Ovary (tissue), 9 donors: ENCODE data around the gene ACE2. TPM values are rescaled to one million over a fixed set of nuclear protein-coding genes. Genes with fewer than 3 reads are reported as not detected.

Source experiments
- DNase-seq, 5 donors: peaks; one replicate each; pipeline ENCODE4 v3.0.0-alpha.2; 2019 to 2020
- H3K27ac ChIP-seq, 2 donors: fragments of 200-600 bp; one replicate each; pipeline versions ENCODE4 v1.5.1 to v1.8.0; 2019 to 2022
- H3K27me3 ChIP-seq: fragments of 200-600 bp; one replicate; pipeline ENCODE4 v1.8.0; 2022
- H3K36me3 ChIP-seq: fragments of 200-600 bp; sonication (generic); one replicate; pipeline ENCODE4 v1.5.1; 2019
- H3K4me1 ChIP-seq: one replicate; pipeline ENCODE4 v1.8.1; 2013; ENCODE audit warnings: mild to moderate bottlenecking, moderate library complexity; ENCODE audit not compliant: insufficient read depth
- H3K4me3 ChIP-seq: fragments of 200-600 bp; sonication (generic); one replicate; pipeline ENCODE4 v1.5.1; 2017
- H3K9me3 ChIP-seq, 2 donors: fragments of 200-600 bp in 1 of 2; sonication (generic) in 1 of 2; one replicate each; pipeline versions ENCODE4 v1.5.1 to v1.8.1; 2013 to 2019; ENCODE audit warnings: mild to moderate bottlenecking in 1 of 2, moderate library complexity in 1 of 2
- CTCF ChIP-seq, 3 donors: fragments of 450-650 bp in 2 of 3; fragments of 200-600 bp in 1 of 3; IDR thresholded peaks; one replicate each; pipeline versions ENCODE4 v1.5.1 to v1.8.0; 2016 to 2022; ENCODE audit warnings: antibody characterized with exemption in 3 of 3, mild to moderate bottlenecking in 1 of 3
- EP300 ChIP-seq: sonication (generic); formaldehyde crosslinking; IDR thresholded peaks from one replicate; pipeline ENCODE4 v1.6.1; 2017; ENCODE audit warnings: antibody characterized with exemption
- POLR2A ChIP-seq: fragments of 450-650 bp; IDR thresholded peaks from one replicate; pipeline ENCODE4 v1.6.1; 2017; ENCODE audit warnings: antibody characterized with exemption, mild to moderate bottlenecking, moderate library complexity
- WGBS, 3 donors: extraction: QIAGEN DNeasy Blood & Tissue Kit in 1 of 3; methylation state at CpG; one replicate each; pipeline versions ENCODE4 v1.1.5 to v1.1.7; 2013 to 2017; 5-methylcytosine and 5-hydroxymethylcytosine counted together
- intact Hi-C, 4 donors: fragments of 100-400 bp; cut with DNase I; formaldehyde crosslinking; loops; one replicate each; pipeline versions ENCODE4 v1.11.0 to v1.15.1; 2022 to 2023
- polyA plus RNA-seq, 2 donors: library from polyadenylated mRNA; stranded (reverse); fragments of 200-250 nt in 1 of 2; fragments of 350-450 nt in 1 of 2; fragmentation: Illumina TruSeq in 1 of 2; extraction: RNeasy Lipid Tissue Mini Kit (QIAGEN cat#74804) in 1 of 2; gene quantifications; one replicate each; pipeline ENCODE4 v1.2.3, GENCODE V29; 2013 to 2014
- total RNA-seq, 7 donors: library from RNA; depleted of rRNA in 2 of 7; stranded (reverse); fragments of >200 nt in 2 of 7; fragmentation: NEBNext Ultra II Directional in 3 of 7; extraction: Animal tissue kit (Norgen Biotek cat#: 25700) in 3 of 7; gene quantifications; one replicate each; pipeline versions ENCODE4 v1.1.0 to v1.2.4, GENCODE V29; 2016 to 2023
- donor health status: DM: no; HTN: no; CAD: no; lungs with moderate emphysema.
- donor health status: DM: no; HTN: no; CAD: no.
- donor health status: Bipolar disorder and iron deficiency.
- donor health status: DM: yes; HTN: yes; CAD: no.
- donor health status: DM: no; HTN: no; CAD: no.
- donor health status: DM: yes; HTN: yes; CAD: no.

The ACE2 gene
- total and polyA plus RNA-seq, 9 donors: 0.37 to 20.8 (median 2.3) TPM

DNA sequence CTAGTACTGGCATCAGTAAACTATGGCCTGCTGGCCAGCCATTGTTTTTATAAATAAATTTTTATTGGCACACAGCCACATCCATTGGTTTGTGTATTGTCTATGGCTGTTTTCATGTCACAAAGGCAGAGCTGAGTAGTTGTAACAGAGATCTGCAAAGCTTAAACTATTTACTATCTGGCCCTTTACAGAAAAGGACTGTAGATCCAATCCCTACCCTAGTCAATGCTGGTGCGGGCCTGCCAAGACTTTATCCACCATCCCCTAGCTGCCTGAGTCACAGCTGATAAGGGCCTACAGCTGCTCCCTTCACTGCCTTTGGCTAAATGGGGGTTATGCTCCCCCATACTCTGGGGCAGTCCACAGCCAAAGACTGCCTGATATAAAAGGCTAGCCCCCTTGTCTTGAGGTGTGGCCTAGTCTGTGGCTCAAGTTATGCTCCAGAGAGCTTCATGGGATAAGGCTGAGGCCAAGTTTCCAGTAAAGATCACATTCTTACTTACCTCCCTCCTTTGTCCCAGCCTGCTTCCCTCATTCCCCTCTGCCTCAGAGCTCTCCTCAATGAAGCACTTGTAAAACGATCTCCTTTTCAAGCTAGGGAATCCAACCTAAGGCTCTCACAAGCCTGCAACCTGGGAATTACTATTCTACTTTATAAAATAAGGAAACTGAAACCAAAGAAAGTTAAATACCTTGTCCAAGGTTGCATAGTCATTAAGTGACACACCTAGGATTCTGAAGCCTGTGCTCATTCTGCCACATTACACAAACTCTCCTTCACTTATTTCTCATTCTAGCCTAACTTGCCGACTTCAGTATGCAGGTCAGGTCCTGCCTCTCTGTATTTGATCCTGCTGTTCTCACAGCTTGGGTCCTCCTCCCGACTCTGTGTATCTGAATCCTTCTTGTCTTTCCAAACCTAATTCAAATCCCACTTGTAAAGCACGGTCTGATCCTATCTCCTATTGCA is 20.7 kb downstream of the ACE2 start:
- Histone ChIP-seq H3K27ac (peak overlapping the region in 1 of 2 donors; percentile 40), H3K4me3 (no peak overlapping the region), H3K27me3 (no peaks in the 10 kb centered on the region), H3K36me3 (no peaks in the 10 kb centered on the region), H3K4me1 (peaks cover 2% of the 10 kb centered on the region), H3K9me3 (no peaks in the 10 kb centered on the region)
- peak; percentile 23 to 47 (median 27) for DNase-seq
- TF ChIP-seq EP300 (no peak), CTCF (IDR thresholded peaks at IDR 0.05) (no peak), POLR2A (no peak)
- 36 to 42% (median 37%) methylated on average over 5 of the region's 5 CpGs for WGBS, 3 donors
- intact Hi-C loops: no loop called here

DNA sequence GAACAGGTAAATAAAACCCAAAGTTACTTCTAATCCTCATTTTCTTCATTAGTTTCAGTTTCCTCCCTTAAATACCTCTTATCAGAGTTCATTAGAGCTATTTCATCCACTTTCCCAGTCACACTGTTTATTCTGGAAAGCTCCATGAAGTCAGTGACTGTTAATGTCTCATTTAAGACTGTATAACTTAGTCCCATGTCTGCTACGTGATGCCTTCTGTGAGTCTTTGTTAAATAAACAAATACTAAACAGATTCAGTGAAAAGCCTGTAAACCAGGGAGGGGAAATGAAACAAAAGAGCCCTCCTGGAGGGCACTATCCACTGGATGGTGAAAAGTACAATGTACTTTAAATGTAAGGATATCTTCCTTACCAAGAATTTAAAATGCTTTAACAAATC is 24.7 kb downstream of the ACE2 start:
- Histone ChIP-seq H3K27ac (no peak overlapping the region), H3K4me3 (no peak overlapping the region), H3K9me3 (no peaks in the 10 kb centered on the region), H3K36me3 (no peaks in the 10 kb centered on the region), H3K4me1 (peaks cover 2% of the 10 kb centered on the region), H3K27me3 (no peaks in the 10 kb centered on the region)
- WGBS, 3 donors: 20 to 24% (median 23%) methylated on average over 1 of the region's 1 CpG
- intact Hi-C loops: no loop called here
- no peak for DNase-seq
- no peak for TF ChIP-seq POLR2A
- no peak for TF ChIP-seq CTCF (IDR thresholded peaks at IDR 0.05)
- TF ChIP-seq EP300: no peak

DNA sequence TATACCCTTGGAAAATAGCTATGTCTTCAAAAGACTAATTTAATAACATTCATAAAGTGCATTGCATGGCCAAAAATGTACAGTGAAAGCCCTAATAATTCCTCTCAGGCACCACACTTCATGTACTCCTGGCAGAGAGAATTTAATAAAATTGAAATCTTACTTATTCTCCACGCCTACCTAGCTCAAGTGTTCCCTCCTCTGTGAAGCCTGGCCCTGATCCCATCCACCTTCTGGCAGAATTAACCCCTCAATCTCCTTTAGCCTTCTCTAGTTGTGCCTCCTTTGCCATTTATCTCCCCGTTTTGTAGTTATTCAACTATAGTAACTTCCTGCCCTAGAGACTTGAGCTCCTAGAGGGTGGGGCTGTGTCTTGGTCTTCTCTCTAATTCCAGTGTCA is 26.7 kb downstream of the ACE2 start:
- WGBS, 3 donors: 39 to 67% (median 46%) methylated on average over 2 of the region's 2 CpGs
- H3K4me3 ChIP-seq: no peak overlapping the region
- no peaks in the 10 kb centered on the region for H3K9me3 ChIP-seq
- no peaks in the 10 kb centered on the region for H3K27me3 ChIP-seq
- DNase-seq: no peak
- TF ChIP-seq EP300 (no peak), POLR2A (no peak), CTCF (IDR thresholded peaks at IDR 0.05) (no peak)
- no peak overlapping the region for H3K27ac ChIP-seq
- no peaks in the 10 kb centered on the region for H3K4me1 ChIP-seq
- intact Hi-C loops: no loop called here
- no peaks in the 10 kb centered on the region for H3K36me3 ChIP-seq

DNA sequence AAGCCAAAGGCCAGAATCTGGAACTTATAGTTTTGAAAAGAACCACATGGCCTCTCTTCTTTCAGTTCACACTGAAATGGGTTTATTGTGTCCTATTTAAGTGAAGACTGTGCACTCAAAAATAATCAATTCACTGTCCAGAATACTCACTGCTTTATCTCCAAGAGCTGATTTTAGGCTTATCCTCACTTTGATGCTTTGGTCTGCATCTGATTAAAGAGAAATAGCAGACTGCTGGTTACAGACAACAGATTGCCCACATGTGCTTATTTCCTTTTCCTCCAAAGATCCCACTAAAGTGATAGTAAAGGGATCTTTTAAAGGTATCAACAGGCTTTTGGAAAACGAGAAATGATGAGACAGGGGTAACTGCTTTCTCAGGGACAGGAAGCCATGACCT is 30.6 kb downstream of the ACE2 start:
- no peak for TF ChIP-seq EP300
- no peak for TF ChIP-seq POLR2A
- TF ChIP-seq CTCF (IDR thresholded peaks at IDR 0.05): no peak
- WGBS, 3 donors: 13 to 31% (median 15%) methylated on average over 1 of the region's 1 CpG
- intact Hi-C loops: no loop called here
- Histone ChIP-seq H3K9me3 (no peaks in the 10 kb centered on the region), H3K4me3 (no peak overlapping the region), H3K4me1 (no peaks in the 10 kb centered on the region), H3K27ac (no peak overlapping the region), H3K27me3 (no peaks in the 10 kb centered on the region), H3K36me3 (no peaks in the 10 kb centered on the region)
- DNase-seq: no peak
